Measurements from ENCODE around the gene ZBTB39.

Gene ZBTB39

GRCh38 chr12:56955631-56956256 lies 50.6 kb downstream of the ZBTB39 start:
- no peaks in the 10 kb centered on the region for H3K4me1 ChIP-seq (ENCODE audit: control insufficient read depth, insufficient read depth, low read length)
- no peak overlapping the region for H3K4me3 ChIP-seq (ENCODE audit: low read length in 2 of 2)
- H3K27me3 ChIP-seq (ENCODE audit: control insufficient read depth in 1 of 2, insufficient read depth in 2 of 2, low read length in 2 of 2) = no peaks in the 10 kb centered on the region
- H3K9me3 ChIP-seq (ENCODE audit: control insufficient read depth in 2 of 2, low read length in 2 of 2) = peaks cover 0 to 6% of the 10 kb centered on the region in 2 donors
- no peaks in the 10 kb centered on the region for H3K36me3 ChIP-seq (ENCODE audit: control insufficient read depth in 2 of 2, insufficient read depth in 2 of 2, low read length in 2 of 2)
- no peak overlapping the region for H3K27ac ChIP-seq (ENCODE audit: low read length)
- H3K9ac ChIP-seq (ENCODE audit: low read length in 2 of 2) = no peak overlapping the region

- H3K4me1 ChIP-seq (ENCODE audit: control insufficient read depth, insufficient read depth, low read length) = no peaks in the 10 kb centered on the region
- H3K27me3 ChIP-seq (ENCODE audit: control insufficient read depth in 1 of 2, insufficient read depth in 2 of 2, low read length in 2 of 2) = no peaks in the 10 kb centered on the region
- peaks cover 0 to 6% of the 10 kb centered on the region in 2 donors for H3K9me3 ChIP-seq (ENCODE audit: control insufficient read depth in 2 of 2, low read length in 2 of 2)
- H3K4me3 ChIP-seq (ENCODE audit: low read length in 2 of 2) = no peak overlapping the region
- no peak overlapping the region for H3K9ac ChIP-seq (ENCODE audit: low read length in 2 of 2)
- no peak overlapping the region for H3K27ac ChIP-seq (ENCODE audit: low read length)
- H3K36me3 ChIP-seq (ENCODE audit: control insufficient read depth in 2 of 2, insufficient read depth in 2 of 2, low read length in 2 of 2) = no peaks in the 10 kb centered on the region
Observed at GRCh38 chr12:56954958-56955355, 51.4 kb downstream of the ZBTB39 start.

GRCh38 chr12:56954057-56954957 lies 52.0 kb downstream of the ZBTB39 start:
- H3K9me3 ChIP-seq (ENCODE audit: control insufficient read depth in 2 of 2, low read length in 2 of 2) = peaks cover 0 to 6% of the 10 kb centered on the region in 2 donors
- no peak overlapping the region for H3K9ac ChIP-seq (ENCODE audit: low read length in 2 of 2)
- H3K27me3 ChIP-seq (ENCODE audit: control insufficient read depth in 1 of 2, insufficient read depth in 2 of 2, low read length in 2 of 2) = no peaks in the 10 kb centered on the region
- H3K4me1 ChIP-seq (ENCODE audit: control insufficient read depth, insufficient read depth, low read length) = no peaks in the 10 kb centered on the region
- H3K4me3 ChIP-seq (ENCODE audit: low read length in 2 of 2) = no peak overlapping the region
- H3K27ac ChIP-seq (ENCODE audit: low read length) = no peak overlapping the region
- H3K36me3 ChIP-seq (ENCODE audit: control insufficient read depth in 2 of 2, insufficient read depth in 2 of 2, low read length in 2 of 2) = no peaks in the 10 kb centered on the region

- H3K9me3 ChIP-seq (ENCODE audit: control insufficient read depth in 2 of 2, low read length in 2 of 2) = peaks cover 0 to 3% of the 10 kb centered on the region in 2 donors
- no peak overlapping the region for H3K9ac ChIP-seq (ENCODE audit: low read length in 2 of 2)
- H3K27me3 ChIP-seq (ENCODE audit: control insufficient read depth in 1 of 2, insufficient read depth in 2 of 2, low read length in 2 of 2) = no peaks in the 10 kb centered on the region
- H3K36me3 ChIP-seq (ENCODE audit: control insufficient read depth in 2 of 2, insufficient read depth in 2 of 2, low read length in 2 of 2) = no peaks in the 10 kb centered on the region
- no peaks in the 10 kb centered on the region for H3K4me1 ChIP-seq (ENCODE audit: control insufficient read depth, insufficient read depth, low read length)
- H3K27ac ChIP-seq (ENCODE audit: low read length) = no peak overlapping the region
- H3K4me3 ChIP-seq (ENCODE audit: low read length in 2 of 2) = no peak overlapping the region
Observed at GRCh38 chr12:56953314-56953713, 53.0 kb downstream of the ZBTB39 start.

- Histone ChIP-seq H3K36me3 (ENCODE audit: control insufficient read depth in 2 of 2, insufficient read depth in 2 of 2, low read length in 2 of 2) (no peaks in the 10 kb centered on the region), H3K4me1 (ENCODE audit: control insufficient read depth, insufficient read depth, low read length) (no peaks in the 10 kb centered on the region), H3K9ac (ENCODE audit: low read length in 2 of 2) (no peak overlapping the region), H3K27ac (ENCODE audit: low read length) (no peak overlapping the region), H3K9me3 (ENCODE audit: control insufficient read depth in 2 of 2, low read length in 2 of 2) (no peaks in the 10 kb centered on the region), H3K4me3 (ENCODE audit: low read length in 2 of 2) (no peak overlapping the region), H3K27me3 (ENCODE audit: control insufficient read depth in 1 of 2, insufficient read depth in 2 of 2, low read length in 2 of 2) (no peaks in the 10 kb centered on the region)
Observed at GRCh38 chr12:56951582-56952339, 54.6 kb downstream of the ZBTB39 start.

GRCh38 chr12:56948881-56949280 lies 57.5 kb downstream of the ZBTB39 start:
- no peaks in the 10 kb centered on the region for H3K27me3 ChIP-seq (ENCODE audit: control insufficient read depth in 1 of 2, insufficient read depth in 2 of 2, low read length in 2 of 2)
- no peak overlapping the region for H3K9ac ChIP-seq (ENCODE audit: low read length in 2 of 2)
- no peak overlapping the region for H3K4me3 ChIP-seq (ENCODE audit: low read length in 2 of 2)
- H3K36me3 ChIP-seq (ENCODE audit: control insufficient read depth in 2 of 2, insufficient read depth in 2 of 2, low read length in 2 of 2) = no peaks in the 10 kb centered on the region
- H3K27ac ChIP-seq (ENCODE audit: low read length) = no peak overlapping the region
- H3K4me1 ChIP-seq (ENCODE audit: control insufficient read depth, insufficient read depth, low read length) = no peaks in the 10 kb centered on the region
- no peaks in the 10 kb centered on the region for H3K9me3 ChIP-seq (ENCODE audit: control insufficient read depth in 2 of 2, low read length in 2 of 2)

Measured in stomach smooth muscle (tissue), 2 donors.